GM12878 (cell line): Measurements from ENCODE around the gene NEMP2. TPM values are rescaled to one million over a fixed set of nuclear protein-coding genes. Genes with fewer than 3 reads are reported as not detected.

Source experiments
- ATAC-seq: fragments of 200-7000 bp; cut with Tn5 transposase; 3 replicates; pipeline ENCODE4 v1.9.1; 2020; ENCODE audit warnings: mild to moderate bottlenecking, moderate library complexity
- BruUV-seq: library from RNA; stranded (reverse); fragments of 400-500 nt; replicated peaks from 2 replicates; lab custom pipeline; 2021; lab: Mats Ljungman, UMichigan
- CTCF ChIA-PET: fragments of 300-600 bp; sonication (Branson Sonifier 250); formaldehyde crosslinking; extraction: SDS; loops from one replicate; lab custom pipeline; 2021; ENCODE audit warnings: inconsistent platforms; lab: Yijun Ruan, JAX
- POLR2A ChIA-PET: fragments of 350-600 bp; formaldehyde crosslinking; extraction: SDS; loops from one replicate; lab custom pipeline; 2021; ENCODE audit warnings: inconsistent platforms; lab: Charles Lee
- RAD21 ChIA-PET: fragments of 300-600 bp; sonication (Branson Sonifier 250); formaldehyde crosslinking; loops from one replicate; lab custom pipeline; 2023; ENCODE audit warnings: antibody characterized with exemption; ENCODE audit not compliant: unreplicated experiment; lab: Charles Lee
- SMC1A ChIA-PET: fragments of 300-600 bp; sonication (Branson Sonifier 250); formaldehyde crosslinking; loops from one replicate; lab custom pipeline; 2023; ENCODE audit not compliant: unreplicated experiment, uncharacterized antibody; lab: Charles Lee
- DNase-seq: peaks from one replicate; pipeline ENCODE4 v3.0.0-alpha.2; 2011; ENCODE audit warnings: low read depth, low spot score
- FAIRE-seq: peaks from 3 replicates; lab custom pipeline; 2011; peaks lifted over from hg19 to GRCh38; lab: Jason Lieb, UNC
- H2AFZ ChIP-seq: 2 replicates; pipeline ENCODE4 v1.6.0; 2011; ENCODE audit warnings: low read depth, low read length, control low read depth; ENCODE audit not compliant: control insufficient read depth
- H3K27ac ChIP-seq: 2 replicates; pipeline ENCODE4 v1.5.1; 2011; ENCODE audit warnings: control low read depth; ENCODE audit not compliant: control insufficient read depth, insufficient read depth
- H3K27me3 ChIP-seq, 2 experiments: replicated peaks in 1 of 2; 2 replicates each; pipeline versions ENCODE4 v1.6.0 to v1.6.1; 2011; ENCODE audit warnings: low read length in 1 of 2; ENCODE audit not compliant: control insufficient read depth in 2 of 2, insufficient read depth in 2 of 2
- H3K36me3 ChIP-seq, 2 experiments: 2 replicates each; pipeline ENCODE4 v1.5.1; 2011; ENCODE audit warnings: low read length in 1 of 2; ENCODE audit not compliant: control insufficient read depth in 2 of 2, insufficient read depth in 2 of 2
- H3K4me1 ChIP-seq: 2 replicates; pipeline ENCODE4 v1.6.1; 2011; ENCODE audit warnings: mild to moderate bottlenecking, low read length, moderate library complexity, mixed read lengths; ENCODE audit not compliant: control insufficient read depth, insufficient read depth
- H3K4me2 ChIP-seq: 2 replicates; pipeline ENCODE4 v1.6.0; 2011; ENCODE audit warnings: control low read depth; ENCODE audit not compliant: control insufficient read depth, insufficient read depth
- H3K4me3 ChIP-seq: fragments of 200-600 bp; sonication (generic); 2 replicates; pipeline ENCODE4 v1.5.1; 2016
- H3K79me2 ChIP-seq: 2 replicates; pipeline ENCODE4 v1.6.0; 2011; ENCODE audit warnings: low read length; ENCODE audit not compliant: control insufficient read depth, insufficient read depth
- H3K9ac ChIP-seq: 2 replicates; pipeline ENCODE4 v1.8.0; 2011; ENCODE audit warnings: low read length, control low read depth, mixed read lengths; ENCODE audit not compliant: control insufficient read depth, insufficient read depth
- H3K9me3 ChIP-seq: replicated peaks from 3 replicates; pipeline ENCODE4 v1.5.1; 2011; ENCODE audit warnings: mild to moderate bottlenecking, low read length; ENCODE audit not compliant: control insufficient read depth, insufficient read depth
- H4K20me1 ChIP-seq: 2 replicates; pipeline ENCODE4 v1.6.0; 2011; ENCODE audit not compliant: control insufficient read depth, insufficient read depth
- BHLHE40 ChIP-seq, 2 experiments: fragments of 450-650 bp in 1 of 2; IDR thresholded peaks; 2 replicates each; pipeline ENCODE4 v1.6.1; 2011 to 2017; ENCODE audit warnings: low read depth in 2 of 2, borderline replicate concordance in 1 of 2, improper control_type of control experiment in 1 of 2, low read length in 1 of 2, mild to moderate bottlenecking in 1 of 2
- CHD4 ChIP-seq: fragments of 200-600 bp; sonication (generic); IDR thresholded peaks from 2 replicates; pipeline ENCODE4 v1.6.1; 2016; ENCODE audit warnings: mild to moderate bottlenecking
- E4F1 ChIP-seq: fragments of 450-650 bp; IDR thresholded peaks from 2 replicates; pipeline ENCODE4 v1.6.1; 2018; ENCODE audit warnings: borderline replicate concordance, mild to moderate bottlenecking; ENCODE audit not compliant: partially characterized antibody
- ETV6 ChIP-seq, 2 experiments: fragments of 450-650 bp in 1 of 2; IDR thresholded peaks in 1 of 2; conservative IDR thresholded peaks in 1 of 2; 2 replicates each; pipeline ENCODE4 v1.6.1; 2014; ENCODE audit warnings: antibody characterized with exemption in 1 of 2, borderline replicate concordance in 1 of 2, low read depth in 1 of 2, mild to moderate bottlenecking in 1 of 2, moderate library complexity in 1 of 2
- FOXK2 ChIP-seq: fragments of 450-650 bp; IDR thresholded peaks from 2 replicates; pipeline ENCODE4 v1.6.1; 2017; ENCODE audit warnings: mild to moderate bottlenecking, moderate library complexity
- FOXM1 ChIP-seq: IDR thresholded peaks from 2 replicates; pipeline ENCODE4 v1.6.1; 2012; ENCODE audit warnings: low read depth, mild to moderate bottlenecking, inconsistent platforms, low read length, moderate library complexity
- HDAC6 ChIP-seq: fragments of 200-600 bp; sonication (generic); IDR thresholded peaks from one replicate; pipeline ENCODE4 v1.8.0; 2017; ENCODE audit warnings: antibody characterized with exemption; ENCODE audit not compliant: unreplicated experiment
- IKZF1 ChIP-seq: fragments of 450-650 bp; conservative IDR thresholded peaks from 2 replicates; pipeline ENCODE4 v1.6.1; 2017; ENCODE audit warnings: antibody characterized with exemption, mild to moderate bottlenecking
- IKZF2 ChIP-seq, 2 experiments: fragments of 450-650 bp; IDR thresholded peaks; 2 replicates each; pipeline ENCODE4 v1.6.1; 2017; ENCODE audit warnings: mild to moderate bottlenecking in 2 of 2, moderate library complexity in 2 of 2
- JUNB ChIP-seq: IDR thresholded peaks from 2 replicates; pipeline ENCODE4 v1.6.1; 2016; ENCODE audit warnings: antibody characterized with exemption, mild to moderate bottlenecking
- MTA3 ChIP-seq: IDR thresholded peaks from 2 replicates; pipeline ENCODE4 v1.6.1; 2012; ENCODE audit warnings: low read length, inconsistent platforms, borderline replicate concordance
- NFYB ChIP-seq: IDR thresholded peaks from 2 replicates; pipeline ENCODE4 v1.6.1; 2011; ENCODE audit warnings: low read depth, mild to moderate bottlenecking, low read length, improper control_type of control experiment, moderate library complexity; ENCODE audit not compliant: insufficient read depth
- POLR2A ChIP-seq: IDR thresholded peaks from 2 replicates; pipeline ENCODE4 v1.6.1; 2011; ENCODE audit warnings: low read depth, mild to moderate bottlenecking, low read length
- SREBF2 ChIP-seq: IDR thresholded peaks from 2 replicates; pipeline ENCODE4 v1.6.1; 2012; ENCODE audit warnings: mild to moderate bottlenecking, low read length
- SRF ChIP-seq, 2 experiments: IDR thresholded peaks; 2 replicates each; pipeline ENCODE4 v1.6.1; 2011; ENCODE audit warnings: low read depth in 2 of 2, low read length in 2 of 2, mild to moderate bottlenecking in 1 of 2, moderate library complexity in 1 of 2
- YY1 ChIP-seq: IDR thresholded peaks from 2 replicates; pipeline ENCODE4 v1.6.1; 2011; ENCODE audit warnings: low read depth, mild to moderate bottlenecking, low read length
- WGBS: methylation state at CpG from one replicate; pipeline ENCODE4 v1.1.6; 2016; ENCODE audit warnings: low lambda C conversion rate; ENCODE audit not compliant: insufficient replicate concordance, insufficient coverage; ENCODE audit errors: missing lambda C conversion rate; 5-methylcytosine and 5-hydroxymethylcytosine counted together
- in situ Hi-C: fragments of 300-500 bp; cut with MboI; formaldehyde crosslinking; loops from 9 replicates; pipeline ENCODE4 v1.14.3; 2018; ENCODE audit warnings: mixed read lengths
- intact Hi-C: fragments of 100-400 bp; cut with micrococcal nuclease; formaldehyde crosslinking; loops from one replicate; pipeline ENCODE4 v1.14.2; 2022; ENCODE audit not compliant: unreplicated experiment
- polyA plus RNA-seq, 11 experiments: library from polyadenylated mRNA; depleted of rRNA in 4 of 11; unstranded in 6 of 11; stranded (reverse) in 5 of 11; fragments of >200 nt; fragmentation: Nextera tagmentation in 4 of 11; fragmentation: Illumina TruSeq in 1 of 11; extraction: Ambion mirVana in 4 of 11; extraction: Trizol in 1 of 11; gene quantifications; 1 replicate in 1 of 11; 2 replicates in 10 of 11; pipeline versions ENCODE4 v1.2.1 to v1.2.3, GENCODE V29; 2011 to 2016; ENCODE audit warnings: inconsistent platforms in 2 of 11, missing spikeins in 2 of 11, low read depth in 1 of 11
- total RNA-seq, 4 experiments: library from RNA; depleted of rRNA in 3 of 4; stranded (reverse); fragments of >200 nt in 3 of 4; fragmentation: Illumina TruSeq in 1 of 4; extraction: Trizol in 1 of 4; gene quantifications; 2 replicates each; pipeline versions ENCODE4 v1.2.1 to v1.2.3, GENCODE V29; 2013 to 2021
- TF ChIP-seq, protein P1 (sequence below): IDR thresholded peaks from 2 replicates; pipeline ENCODE4 v1.6.1; 2012; ENCODE audit warnings: low read length, inconsistent platforms
- TF ChIP-seq, protein P2 (sequence below), 3 experiments: IDR thresholded peaks in 2 of 3; conservative IDR thresholded peaks in 1 of 3; 2 replicates each; pipeline ENCODE4 v1.5.1; 2011; ENCODE audit warnings: low read depth in 3 of 3, low read length in 3 of 3, mild to moderate bottlenecking in 3 of 3, control low read depth in 2 of 3, moderate library complexity in 2 of 3, inconsistent platforms in 1 of 3, mixed read lengths in 1 of 3; ENCODE audit not compliant: control insufficient read depth in 2 of 3, insufficient read depth in 1 of 3; ENCODE audit errors: extremely low read depth in 1 of 3

The NEMP2 gene
- total and polyA plus RNA-seq, 10 of the 15 experiments (the other 5 are each of a cell fraction or from before 2014, with no cell fraction given) = 2.3 to 14.0 (median 8.1) TPM

DNA sequence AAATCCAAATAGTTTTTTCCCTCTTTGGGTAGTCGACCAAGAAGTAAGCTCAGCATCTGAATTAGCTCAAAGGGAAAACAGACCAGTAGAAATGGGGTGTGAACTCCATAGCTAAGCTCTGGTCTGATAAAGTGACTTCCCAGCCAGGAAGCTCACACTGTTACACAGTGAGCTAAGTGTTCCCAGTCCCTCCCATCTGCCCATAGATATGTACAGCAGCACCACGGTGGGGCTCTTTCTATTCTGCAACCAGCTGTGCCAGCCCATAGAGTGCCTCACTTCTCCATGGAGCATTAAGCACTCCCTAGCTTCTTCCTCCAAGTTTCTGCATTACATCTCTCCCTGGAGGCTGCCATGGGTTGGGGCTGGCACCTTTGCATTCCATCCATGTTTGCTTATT, 27.6 kb upstream of the NEMP2 start (continued):
- TF ChIP-seq, protein P1, sequence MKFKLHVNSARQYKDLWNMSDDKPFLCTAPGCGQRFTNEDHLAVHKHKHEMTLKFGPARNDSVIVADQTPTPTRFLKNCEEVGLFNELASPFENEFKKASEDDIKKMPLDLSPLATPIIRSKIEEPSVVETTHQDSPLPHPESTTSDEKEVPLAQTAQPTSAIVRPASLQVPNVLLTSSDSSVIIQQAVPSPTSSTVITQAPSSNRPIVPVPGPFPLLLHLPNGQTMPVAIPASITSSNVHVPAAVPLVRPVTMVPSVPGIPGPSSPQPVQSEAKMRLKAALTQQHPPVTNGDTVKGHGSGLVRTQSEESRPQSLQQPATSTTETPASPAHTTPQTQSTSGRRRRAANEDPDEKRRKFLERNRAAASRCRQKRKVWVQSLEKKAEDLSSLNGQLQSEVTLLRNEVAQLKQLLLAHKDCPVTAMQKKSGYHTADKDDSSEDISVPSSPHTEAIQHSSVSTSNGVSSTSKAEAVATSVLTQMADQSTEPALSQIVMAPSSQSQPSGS = no peak
- TF ChIP-seq E4F1 (no peak), FOXM1 (no peak), SRF (IDR thresholded peaks at IDR 0.05; ENCODE audit: low read depth in 2 of 2, low read length in 2 of 2) (no peak), ETV6 (conservative IDR thresholded peaks at IDR 0.05 in 1 of 2, IDR thresholded peaks at IDR 0.05 in 1 of 2; ENCODE audit: borderline replicate concordance in 1 of 2, low read depth in 1 of 2) (no peak), IKZF2 (IDR thresholded peaks at IDR 0.05) (no peak), BHLHE40 (IDR thresholded peaks at IDR 0.05; ENCODE audit: borderline replicate concordance in 1 of 2, low read depth in 2 of 2, low read length in 1 of 2) (no peak)

DNA sequence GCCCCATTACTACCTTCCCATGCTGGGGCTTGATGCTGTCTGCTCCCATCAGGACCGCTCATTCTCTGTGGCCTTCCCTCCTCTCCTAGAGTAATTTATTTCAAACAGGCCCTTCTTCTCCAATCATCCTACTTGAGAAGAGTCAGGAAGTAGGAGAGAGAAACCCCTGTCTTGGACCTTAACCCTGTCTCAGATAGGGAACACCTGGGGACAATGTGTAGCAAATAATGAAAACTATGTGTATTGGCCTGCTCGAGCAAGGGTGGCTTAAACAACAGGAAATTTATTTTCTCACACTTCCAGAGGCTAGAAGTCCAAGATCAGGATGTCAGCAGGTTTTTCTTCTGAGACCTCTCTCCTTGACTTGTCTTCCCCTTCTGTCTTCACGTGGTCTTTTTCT, 26.6 kb upstream of the NEMP2 start:
- Histone ChIP-seq H3K27ac (no peak overlapping the region), H3K4me2 (no peak overlapping the region), H3K79me2 (no peaks in the 10 kb centered on the region), H3K27me3 (no peaks in the 10 kb centered on the region), H2AFZ (no peak overlapping the region), H3K4me1 (peaks cover 2% of the 10 kb centered on the region; the same call in 1 of the 2 replicates), H3K9ac (no peak overlapping the region), H3K4me3 (no peak overlapping the region), H3K9me3 (no peaks in the 10 kb centered on the region), H3K36me3 (no peaks in the 10 kb centered on the region), H4K20me1 (no peaks in the 10 kb centered on the region)
- ATAC-seq = no peak
- in situ Hi-C loops = no loop called here
- no peak for DNase-seq
- intact Hi-C loops = no loop called here
- no TSS peak for BruUV-seq
- POLR2A ChIA-PET = interaction anchor here (0.6 to 2.8 kb wide), 2 partner anchors 11 to 15 kb away, joined by 3 to 10 read pairs; no protein-coding TSS in a partner anchor
- FAIRE-seq = no peak
- SMC1A ChIA-PET = interaction anchor here (1.2 to 4.1 kb wide), 4 partner anchors 9 to 100 kb away, joined by 3 to 38 read pairs (median 7); no protein-coding TSS in a partner anchor
- 95% methylated on average over 3 of the region's 3 CpGs for WGBS
- CTCF ChIA-PET = interaction anchor here (2.3 kb wide), 1 partner anchor 8 kb away, joined by 15 read pairs; no protein-coding TSS in a partner anchor
- RAD21 ChIA-PET = interaction anchor here (1.4 to 2.2 kb wide), 4 partner anchors 8 to 45 kb away, joined by 3 to 14 read pairs (median 6); no protein-coding TSS in a partner anchor
- TF ChIP-seq CHD4 = no peak
- TF ChIP-seq NFYB = no peak
- TF ChIP-seq JUNB = no peak
- TF ChIP-seq FOXK2 = no peak
- TF ChIP-seq IKZF1 = no peak
- TF ChIP-seq SRF (IDR thresholded peaks at IDR 0.05; ENCODE audit: low read depth in 2 of 2, low read length in 2 of 2) = no peak
- TF ChIP-seq, protein P2, sequence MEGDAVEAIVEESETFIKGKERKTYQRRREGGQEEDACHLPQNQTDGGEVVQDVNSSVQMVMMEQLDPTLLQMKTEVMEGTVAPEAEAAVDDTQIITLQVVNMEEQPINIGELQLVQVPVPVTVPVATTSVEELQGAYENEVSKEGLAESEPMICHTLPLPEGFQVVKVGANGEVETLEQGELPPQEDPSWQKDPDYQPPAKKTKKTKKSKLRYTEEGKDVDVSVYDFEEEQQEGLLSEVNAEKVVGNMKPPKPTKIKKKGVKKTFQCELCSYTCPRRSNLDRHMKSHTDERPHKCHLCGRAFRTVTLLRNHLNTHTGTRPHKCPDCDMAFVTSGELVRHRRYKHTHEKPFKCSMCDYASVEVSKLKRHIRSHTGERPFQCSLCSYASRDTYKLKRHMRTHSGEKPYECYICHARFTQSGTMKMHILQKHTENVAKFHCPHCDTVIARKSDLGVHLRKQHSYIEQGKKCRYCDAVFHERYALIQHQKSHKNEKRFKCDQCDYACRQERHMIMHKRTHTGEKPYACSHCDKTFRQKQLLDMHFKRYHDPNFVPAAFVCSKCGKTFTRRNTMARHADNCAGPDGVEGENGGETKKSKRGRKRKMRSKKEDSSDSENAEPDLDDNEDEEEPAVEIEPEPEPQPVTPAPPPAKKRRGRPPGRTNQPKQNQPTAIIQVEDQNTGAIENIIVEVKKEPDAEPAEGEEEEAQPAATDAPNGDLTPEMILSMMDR (IDR thresholded peaks at IDR 0.05 in 2 of 3, conservative IDR thresholded peaks at IDR 0.05 in 1 of 3; ENCODE audit: control insufficient read depth in 2 of 3, extremely low read depth in 1 of 3, insufficient read depth in 1 of 3, low read depth in 3 of 3, low read length in 3 of 3) = no peak
- no peak for TF ChIP-seq POLR2A
- no peak for TF ChIP-seq MTA3
- no peak for TF ChIP-seq HDAC6
- TF ChIP-seq SREBF2 = no peak
- TF ChIP-seq YY1 = no peak
